Activated naive CD8-positive, alpha-beta T cell (primary cell): Measurements from ENCODE around the gene TMEM223.
"Not testable (repeated sequence)": the region's sequence is repeated elsewhere in the genome, so short reads cannot be mapped to it uniquely, and the experiment has no call there.

ENCODE experiments used
- H3K27ac Mint-ChIP-seq: one replicate; pipeline ENCODE4 v1.8.0; 2021; ENCODE audit warnings: mixed read lengths
- H3K27me3 Mint-ChIP-seq: one replicate; pipeline ENCODE4 v1.8.0; 2021; ENCODE audit warnings: mixed read lengths
- H3K36me3 Mint-ChIP-seq: one replicate; pipeline ENCODE4 v1.8.0; 2021; ENCODE audit warnings: mixed read lengths
- H3K4me1 Mint-ChIP-seq: one replicate; pipeline ENCODE4 v1.8.0; 2021; ENCODE audit warnings: low read depth, mixed read lengths
- H3K4me3 Mint-ChIP-seq: one replicate; pipeline ENCODE4 v1.8.0; 2021; ENCODE audit warnings: mild to moderate bottlenecking, mixed read lengths
- H3K9me3 Mint-ChIP-seq: one replicate; pipeline ENCODE4 v1.8.0; 2021; ENCODE audit warnings: low read depth, mixed read lengths

The TMEM223 gene

GRCh38 chr11:62752177-62752785 is 39.5 kb downstream of the TMEM223 start:
- Mint-ChIP-seq H3K4me1 (peaks cover 31% of the 10 kb centered on the region), H3K36me3 (peaks cover 4% of the 10 kb centered on the region), H3K4me3 (peak overlapping the region; percentile 97), H3K27ac (peak overlapping the region; percentile 46), H3K27me3 (no peaks in the 10 kb centered on the region), H3K9me3 (no peaks in the 10 kb centered on the region)

DNA sequence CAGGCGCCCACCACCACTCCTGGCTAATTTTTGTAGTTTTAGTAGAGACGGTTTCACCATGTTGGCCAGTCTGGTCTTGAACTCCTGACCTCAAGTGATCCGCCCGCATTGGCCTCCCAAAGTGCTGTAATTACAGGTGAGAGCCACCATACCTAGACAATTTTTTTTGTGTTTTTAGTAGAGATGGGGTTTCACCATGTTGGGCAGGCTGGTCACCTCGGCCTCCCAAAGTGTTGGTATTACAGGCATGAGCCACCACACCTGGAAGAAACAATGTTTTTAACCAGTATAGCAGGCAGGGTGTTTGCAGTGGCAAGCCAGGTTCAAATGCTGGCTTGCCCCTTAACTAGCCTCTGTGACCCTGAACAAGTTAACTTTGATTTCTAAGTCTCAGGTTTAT is 41.9 kb downstream of the TMEM223 start:
- H3K36me3 Mint-ChIP-seq, H3K27ac Mint-ChIP-seq, H3K9me3 Mint-ChIP-seq, H3K27me3 Mint-ChIP-seq, H3K4me3 Mint-ChIP-seq: not testable (repeated sequence)
- peaks cover 31% of the 10 kb centered on the region for H3K4me1 Mint-ChIP-seq

DNA sequence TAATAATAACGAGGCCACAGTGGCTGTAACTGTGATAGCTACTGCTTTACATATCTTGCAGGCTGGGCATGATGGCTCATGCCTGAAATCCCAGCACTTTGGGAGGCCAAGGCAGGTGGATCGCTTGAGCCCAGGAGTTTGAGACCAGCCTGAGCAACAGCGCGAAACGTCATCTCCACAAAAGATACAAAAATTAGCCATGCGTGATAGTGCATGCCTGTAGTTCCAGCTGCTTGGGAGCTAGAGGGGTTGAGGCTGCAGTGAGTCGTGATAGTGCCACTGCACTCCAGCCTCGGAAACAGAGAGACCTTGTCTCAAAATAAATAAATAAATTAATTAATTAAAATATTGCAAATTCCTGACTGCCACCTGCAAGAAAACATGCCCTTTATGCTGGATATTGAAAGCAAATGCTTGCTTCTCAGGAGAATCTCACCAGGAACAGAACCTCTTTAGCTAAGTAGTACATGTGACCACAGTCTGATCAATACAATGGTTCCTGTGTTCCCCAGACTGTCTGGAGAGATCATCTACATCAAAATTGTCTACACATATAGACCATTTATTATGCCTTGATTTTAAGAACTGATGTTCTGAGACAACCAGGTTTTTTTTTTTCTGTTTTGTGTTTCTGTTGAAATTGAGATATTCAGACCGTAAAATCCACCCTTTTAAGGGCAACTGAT is 44.2 kb downstream of the TMEM223 start:
- Mint-ChIP-seq H3K27me3 (no peaks in the 10 kb centered on the region), H3K36me3 (peaks cover 4% of the 10 kb centered on the region), H3K9me3 (no peaks in the 10 kb centered on the region), H3K27ac (peak overlapping the region; percentile 22), H3K4me3 (no peak overlapping the region), H3K4me1 (peaks cover 22% of the 10 kb centered on the region)
